Bronchial epithelial cell (primary cell): ENCODE data around the gene GPATCH2. TPM values are rescaled to one million over a fixed set of nuclear protein-coding genes. Genes with fewer than 3 reads are reported as not detected.
"Not testable (repeated sequence)": the region's sequence is repeated elsewhere in the genome, so short reads cannot be mapped to it uniquely, and the experiment has no call there.

Source experiments
- DNase-seq: peaks from one replicate; pipeline ENCODE4 v3.0.0-alpha.2; 2010; ENCODE audit warnings: low read depth
- FAIRE-seq: peaks from 2 replicates; lab custom pipeline; 2011; peaks lifted over from hg19 to GRCh38; lab: Jason Lieb, UNC
- H3K27me3 ChIP-seq: 2 replicates; pipeline ENCODE4 v1.5.1; 2011; ENCODE audit warnings: low read length; ENCODE audit not compliant: control insufficient read depth, insufficient read depth
- H3K36me3 ChIP-seq: 2 replicates; pipeline ENCODE4 v1.5.1; 2011; ENCODE audit warnings: low read length; ENCODE audit not compliant: control insufficient read depth, insufficient read depth
- H3K4me3 ChIP-seq: 2 replicates; pipeline ENCODE4 v1.5.1; 2011; ENCODE audit warnings: mild to moderate bottlenecking, low read depth, low read length, control low read depth
- total RNA-seq: library from RNA; depleted of rRNA; stranded (reverse); fragments of >200 nt; gene quantifications from 2 replicates; pipeline ENCODE4 v1.2.1, GENCODE V29; 2014
- TF ChIP-seq, protein P1 (sequence below): IDR thresholded peaks from 2 replicates; pipeline ENCODE4 v1.5.1; 2011; ENCODE audit warnings: mild to moderate bottlenecking, moderate library complexity, low read length, control low read depth, inconsistent platforms; ENCODE audit not compliant: insufficient read depth, severe bottlenecking

GPATCH2 gene
- total RNA-seq, 1 donor from 2014 or later = 24.7 TPM

DNA sequence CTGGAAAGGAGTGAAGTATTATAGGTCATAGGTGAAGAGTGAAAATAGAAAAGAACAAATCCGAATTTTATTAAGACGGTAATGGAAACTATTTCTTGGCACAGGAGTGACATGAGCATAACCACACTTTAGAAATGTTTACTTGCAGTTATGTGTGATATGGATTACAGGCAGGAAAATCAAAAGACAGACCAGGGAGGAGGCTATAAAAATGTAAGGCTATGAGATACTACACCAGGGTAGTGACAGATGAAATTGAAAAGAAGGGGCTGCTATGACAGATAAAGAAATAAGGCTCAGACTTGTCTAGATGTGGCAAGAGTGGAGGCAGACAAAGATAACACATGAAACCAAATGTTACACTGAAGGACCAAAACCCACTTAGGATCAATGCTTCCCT is 31.7 kb downstream of the GPATCH2 start:
- H3K27me3 ChIP-seq = no peaks in the 10 kb centered on the region
- no peak for DNase-seq
- no peak for FAIRE-seq
- TF ChIP-seq, protein P1, sequence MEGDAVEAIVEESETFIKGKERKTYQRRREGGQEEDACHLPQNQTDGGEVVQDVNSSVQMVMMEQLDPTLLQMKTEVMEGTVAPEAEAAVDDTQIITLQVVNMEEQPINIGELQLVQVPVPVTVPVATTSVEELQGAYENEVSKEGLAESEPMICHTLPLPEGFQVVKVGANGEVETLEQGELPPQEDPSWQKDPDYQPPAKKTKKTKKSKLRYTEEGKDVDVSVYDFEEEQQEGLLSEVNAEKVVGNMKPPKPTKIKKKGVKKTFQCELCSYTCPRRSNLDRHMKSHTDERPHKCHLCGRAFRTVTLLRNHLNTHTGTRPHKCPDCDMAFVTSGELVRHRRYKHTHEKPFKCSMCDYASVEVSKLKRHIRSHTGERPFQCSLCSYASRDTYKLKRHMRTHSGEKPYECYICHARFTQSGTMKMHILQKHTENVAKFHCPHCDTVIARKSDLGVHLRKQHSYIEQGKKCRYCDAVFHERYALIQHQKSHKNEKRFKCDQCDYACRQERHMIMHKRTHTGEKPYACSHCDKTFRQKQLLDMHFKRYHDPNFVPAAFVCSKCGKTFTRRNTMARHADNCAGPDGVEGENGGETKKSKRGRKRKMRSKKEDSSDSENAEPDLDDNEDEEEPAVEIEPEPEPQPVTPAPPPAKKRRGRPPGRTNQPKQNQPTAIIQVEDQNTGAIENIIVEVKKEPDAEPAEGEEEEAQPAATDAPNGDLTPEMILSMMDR = no peak
- H3K4me3 ChIP-seq = no peak overlapping the region
- H3K36me3 ChIP-seq = no peaks in the 10 kb centered on the region

DNA sequence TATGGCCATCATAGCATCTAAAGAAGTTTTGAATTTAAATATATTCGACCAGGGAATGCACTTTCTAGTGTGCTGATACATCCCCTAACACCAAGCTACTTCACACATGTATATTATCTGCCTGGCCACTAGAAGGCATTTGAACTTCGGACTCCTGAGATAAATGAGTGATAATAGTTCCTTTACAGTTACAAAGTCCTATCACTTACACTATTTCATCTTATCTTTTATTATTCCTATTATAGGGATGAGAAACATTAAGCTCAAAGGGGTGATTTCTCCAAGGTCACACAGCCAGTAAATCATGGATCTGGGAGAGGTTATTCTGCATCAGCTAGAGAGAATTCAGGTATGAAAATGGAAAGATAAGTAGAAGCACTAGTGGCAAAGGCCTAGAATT is 40.3 kb downstream of the GPATCH2 start:
- no peak for FAIRE-seq
- DNase-seq = no peak
- H3K27me3 ChIP-seq = no peaks in the 10 kb centered on the region
- no peaks in the 10 kb centered on the region for H3K36me3 ChIP-seq
- no peak overlapping the region for H3K4me3 ChIP-seq
- TF ChIP-seq, protein P1 = no peak

DNA sequence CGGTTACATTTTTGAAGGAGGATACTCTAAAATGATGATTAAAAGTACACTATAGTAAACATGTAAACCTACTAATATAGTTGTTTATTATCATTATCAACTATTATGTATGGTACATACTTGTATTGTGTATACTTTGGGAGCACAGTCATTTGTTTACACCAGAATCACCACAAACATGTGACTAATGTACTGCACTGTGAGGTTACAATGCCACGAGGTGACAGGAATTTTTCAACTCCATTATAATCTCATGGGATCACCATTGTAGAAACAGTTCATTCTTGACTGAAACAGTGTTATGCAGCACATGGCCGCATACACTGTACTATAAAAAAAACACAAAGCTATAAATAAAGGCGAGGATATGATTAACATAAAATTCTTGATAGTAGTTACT is 44.3 kb downstream of the GPATCH2 start:
- H3K4me3 ChIP-seq = no peak overlapping the region
- DNase-seq = no peak
- no peak for FAIRE-seq
- TF ChIP-seq, protein P1 = no peak
- H3K27me3 ChIP-seq = no peaks in the 10 kb centered on the region
- no peaks in the 10 kb centered on the region for H3K36me3 ChIP-seq

DNA sequence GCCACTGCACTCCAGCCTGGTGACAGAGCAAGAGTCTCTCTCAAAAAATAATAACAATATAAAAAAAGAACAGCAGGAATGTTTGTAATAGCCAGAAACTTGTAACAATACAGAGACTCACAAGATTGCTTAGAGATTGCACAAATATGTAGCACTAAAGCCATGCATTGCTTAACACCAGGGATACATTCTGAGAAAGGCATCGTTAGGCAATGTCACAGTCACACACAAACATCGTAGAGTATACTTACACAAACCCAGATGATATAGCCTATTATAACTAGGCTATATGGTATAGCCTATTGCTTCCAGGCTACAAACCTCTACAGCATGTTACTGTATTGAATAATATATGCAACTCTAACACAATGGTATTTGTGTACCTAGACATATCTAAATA is 45.3 kb downstream of the GPATCH2 start:
- FAIRE-seq (no peak), DNase-seq (no peak)
- Histone ChIP-seq H3K36me3 (no peaks in the 10 kb centered on the region), H3K4me3 (no peak overlapping the region), H3K27me3 (no peaks in the 10 kb centered on the region)
- TF ChIP-seq, protein P1 = no peak

DNA sequence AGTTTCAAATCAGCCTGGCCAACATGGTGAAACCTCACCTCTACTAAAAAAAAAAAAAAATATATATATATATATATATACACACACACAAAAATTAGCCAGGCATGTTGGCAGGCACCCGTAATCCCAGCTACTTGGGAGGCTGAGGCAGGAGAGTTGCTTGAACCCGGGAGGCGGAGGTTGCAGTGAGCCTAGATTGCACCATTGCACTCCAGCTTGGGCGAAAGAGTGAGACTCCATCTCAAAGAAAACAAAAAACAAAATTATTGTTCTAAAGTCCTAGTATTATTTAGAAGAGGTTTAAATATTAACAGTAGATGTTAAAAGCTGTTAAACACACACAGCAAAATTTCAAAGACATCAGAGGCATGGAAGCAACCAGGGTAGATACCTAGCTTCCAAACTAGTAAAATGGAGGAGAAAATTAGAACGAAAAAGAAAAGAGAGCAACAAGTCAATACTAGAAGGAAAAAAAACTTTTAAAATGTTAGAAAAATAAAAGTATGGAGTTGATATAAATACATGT is 46.5 kb downstream of the GPATCH2 start:
- H3K36me3 ChIP-seq, FAIRE-seq, DNase-seq: not testable (repeated sequence)

DNA sequence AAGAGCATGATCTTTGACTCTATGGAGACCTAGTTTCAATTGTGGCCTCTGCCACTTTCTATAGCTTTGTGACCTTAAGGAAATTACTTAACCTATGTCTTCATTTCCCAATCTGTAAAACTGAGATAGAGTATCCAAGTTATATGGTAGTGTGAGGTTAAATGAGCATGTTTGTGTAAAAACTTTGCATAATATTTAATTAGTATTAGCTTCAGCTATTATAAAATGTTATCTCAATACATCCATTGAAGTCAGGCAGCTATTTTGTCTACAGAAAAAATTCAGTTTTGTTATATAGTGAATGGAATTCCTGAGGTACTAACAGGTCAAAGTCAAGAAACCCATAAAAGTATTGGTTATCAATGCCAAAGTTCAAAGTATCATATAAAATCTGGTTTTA is 53.6 kb downstream of the GPATCH2 start:
- DNase-seq = no peak
- no peaks in the 10 kb centered on the region for H3K27me3 ChIP-seq
- no peaks in the 10 kb centered on the region for H3K36me3 ChIP-seq
- no peak overlapping the region for H3K4me3 ChIP-seq
- TF ChIP-seq, protein P1 = no peak
- FAIRE-seq = no peak

More for the DNA sequence above, 46.5 kb downstream of the GPATCH2 start:
- not testable (repeated sequence) for H3K4me3 ChIP-seq, H3K27me3 ChIP-seq
